Measurements from ENCODE around the gene EYS.

EYS gene

GRCh38 chr6:64776359-64776758 is 930.7 kb downstream of the EYS start:
- H3K4me3 ChIP-seq (ENCODE audit: low read length), result no peak overlapping the region
- no peak for TF ChIP-seq ZNF274 (IDR thresholded peaks at IDR 0.05; ENCODE audit: low read depth, low read length)

- no peak for TF ChIP-seq ZNF274 (IDR thresholded peaks at IDR 0.05; ENCODE audit: low read depth, low read length)
Observed at GRCh38 chr6:64774881-64775280, 932.1 kb downstream of the EYS start.

DNA sequence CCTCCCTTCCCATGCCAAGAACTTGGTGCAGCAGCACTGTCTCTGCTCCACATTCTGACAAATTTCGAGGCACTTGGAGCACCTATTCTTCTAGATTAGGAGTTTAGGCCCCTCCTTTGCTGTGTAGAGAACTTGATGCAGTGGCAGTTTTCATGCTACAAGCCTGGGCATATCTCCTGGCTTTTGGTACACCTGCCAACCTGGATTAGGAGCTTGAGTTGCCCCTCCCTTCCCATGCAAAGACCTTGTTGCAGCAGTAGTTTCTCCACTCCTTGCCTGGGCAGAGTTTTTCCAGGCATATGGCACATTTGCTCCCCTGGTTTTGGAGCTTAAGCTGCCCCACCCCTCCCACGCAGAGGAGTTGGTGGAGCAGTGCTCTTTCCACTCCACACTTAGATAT is 956.1 kb downstream of the EYS start:
- no peak for TF ChIP-seq ZNF274 (IDR thresholded peaks at IDR 0.05; ENCODE audit: low read depth, low read length)
- no peak overlapping the region for H3K4me3 ChIP-seq (ENCODE audit: low read length)

More at GRCh38 chr6:64774881-64775280, 932.1 kb downstream of the EYS start:
- no peak overlapping the region for H3K4me3 ChIP-seq (ENCODE audit: low read length)

- TF ChIP-seq ZNF274 (IDR thresholded peaks at IDR 0.05; ENCODE audit: low read depth, low read length), result no peak
- H3K4me3 ChIP-seq (ENCODE audit: low read length), result no peak overlapping the region
Observed at GRCh38 chr6:64737418-64737817, 969.6 kb downstream of the EYS start.

GRCh38 chr6:64736421-64736950 is 970.5 kb downstream of the EYS start:
- H3K4me3 ChIP-seq (ENCODE audit: low read length), result no peak overlapping the region
- no peak for TF ChIP-seq ZNF274 (IDR thresholded peaks at IDR 0.05; ENCODE audit: low read depth, low read length)

DNA sequence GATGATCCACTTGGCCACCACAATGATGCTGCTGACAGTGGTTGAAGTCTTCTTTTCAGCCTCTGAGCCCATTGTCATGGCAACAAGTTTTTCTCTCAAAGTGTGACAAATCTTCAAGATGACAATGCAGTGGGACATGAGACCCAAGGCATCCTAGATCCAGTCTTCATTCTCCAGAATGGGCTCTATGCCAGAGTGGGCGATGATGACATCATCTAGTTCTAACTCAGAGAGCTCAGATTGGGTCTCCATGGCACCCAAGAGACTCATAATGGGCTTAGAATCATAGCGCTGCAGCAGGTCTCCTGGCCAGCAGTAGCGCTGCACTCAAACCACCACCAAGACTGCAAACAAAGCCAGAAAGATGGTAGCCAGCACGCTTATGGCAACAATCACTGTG is 973.6 kb downstream of the EYS start:
- no peak overlapping the region for H3K4me3 ChIP-seq (ENCODE audit: low read length)
- no peak for TF ChIP-seq ZNF274 (IDR thresholded peaks at IDR 0.05; ENCODE audit: low read depth, low read length)

DNA sequence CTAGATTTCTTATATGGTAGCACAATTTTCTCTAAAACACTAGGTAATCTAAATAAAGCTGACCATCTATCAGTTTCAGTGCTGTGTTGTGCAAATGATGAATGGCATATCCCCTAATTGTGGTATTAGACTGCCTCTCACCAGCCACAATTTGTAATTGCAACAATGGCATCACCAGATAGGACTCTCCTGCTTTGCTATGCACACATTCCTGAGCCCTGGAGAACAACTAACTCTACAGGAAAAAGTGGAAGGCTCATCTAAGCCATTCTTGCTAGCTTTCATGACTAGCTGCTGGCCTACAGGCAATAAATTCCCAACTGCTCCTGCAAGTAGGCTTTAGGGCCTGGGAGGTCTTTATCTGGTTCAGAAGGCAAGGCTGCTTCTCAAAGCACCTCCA is 974.1 kb downstream of the EYS start:
- TF ChIP-seq ZNF274 (IDR thresholded peaks at IDR 0.05; ENCODE audit: low read depth, low read length), result no peak
- H3K4me3 ChIP-seq (ENCODE audit: low read length), result no peak overlapping the region

GRCh38 chr6:64729522-64729921 is 977.5 kb downstream of the EYS start:
- TF ChIP-seq ZNF274 (IDR thresholded peaks at IDR 0.05; ENCODE audit: low read depth, low read length), result no peak

DNA sequence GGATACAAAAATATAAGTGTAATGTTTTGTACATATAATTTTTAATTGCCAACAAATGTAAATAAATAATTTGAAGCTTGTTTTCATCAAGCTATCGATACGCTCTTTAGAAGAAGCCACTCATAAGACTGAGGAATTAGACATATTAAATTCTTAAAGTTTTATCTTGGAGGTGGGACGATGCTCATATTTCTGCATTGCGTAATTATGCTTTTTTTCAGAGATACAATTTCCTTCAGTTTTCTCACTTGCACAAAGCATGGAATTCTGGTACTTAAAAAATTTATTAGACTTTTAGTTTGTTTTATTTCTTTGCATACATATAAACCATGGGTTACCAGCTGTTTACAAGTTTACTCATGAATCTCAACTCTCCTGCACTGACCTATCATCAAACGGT is 980.0 kb downstream of the EYS start:
- TF ChIP-seq ZNF274 (IDR thresholded peaks at IDR 0.05; ENCODE audit: low read depth, low read length), result no peak
- H3K4me3 ChIP-seq (ENCODE audit: low read length), result no peak overlapping the region

More at GRCh38 chr6:64729522-64729921, 977.5 kb downstream of the EYS start:
- no peak overlapping the region for H3K4me3 ChIP-seq (ENCODE audit: low read length)

- TF ChIP-seq ZNF274 (IDR thresholded peaks at IDR 0.05; ENCODE audit: low read depth, low read length), result no peak
- no peak overlapping the region for H3K4me3 ChIP-seq (ENCODE audit: low read length)
Observed at GRCh38 chr6:64724091-64724490, 982.9 kb downstream of the EYS start.

GRCh38 chr6:64723327-64724058 is 983.5 kb downstream of the EYS start:
- no peak for TF ChIP-seq ZNF274 (IDR thresholded peaks at IDR 0.05; ENCODE audit: low read depth, low read length)

GRCh38 chr6:64721865-64722264 is 985.2 kb downstream of the EYS start:
- no peak for TF ChIP-seq ZNF274 (IDR thresholded peaks at IDR 0.05; ENCODE audit: low read depth, low read length)
- no peak overlapping the region for H3K4me3 ChIP-seq (ENCODE audit: low read length)

More at GRCh38 chr6:64723327-64724058, 983.5 kb downstream of the EYS start:
- no peak overlapping the region for H3K4me3 ChIP-seq (ENCODE audit: low read length)

- TF ChIP-seq ZNF274 (IDR thresholded peaks at IDR 0.05; ENCODE audit: low read depth, low read length), result no peak
Observed at GRCh38 chr6:64717281-64717680, 989.7 kb downstream of the EYS start.

GRCh38 chr6:64715624-64716023 is 991.4 kb downstream of the EYS start:
- H3K4me3 ChIP-seq (ENCODE audit: low read length), result no peak overlapping the region
- no peak for TF ChIP-seq ZNF274 (IDR thresholded peaks at IDR 0.05; ENCODE audit: low read depth, low read length)

More at GRCh38 chr6:64717281-64717680, 989.7 kb downstream of the EYS start:
- no peak overlapping the region for H3K4me3 ChIP-seq (ENCODE audit: low read length)

GRCh38 chr6:64714073-64714472 is 993.0 kb downstream of the EYS start:
- TF ChIP-seq ZNF274 (IDR thresholded peaks at IDR 0.05; ENCODE audit: low read depth, low read length), result no peak
- H3K4me3 ChIP-seq (ENCODE audit: low read length), result no peak overlapping the region
